ENCODE data around the gene TBX6.

GRCh38 chr16:30085820-30086219 lies 5.9 kb downstream of the TBX6 start:
- TF ChIP-seq CTCF (IDR thresholded peaks at IDR 0.05; ENCODE audit: extremely low read depth in 1 of 2, insufficient read depth in 1 of 2, low read depth in 1 of 2, low read length in 2 of 2) (no peak), POLR2A (IDR thresholded peaks at IDR 0.05; ENCODE audit: low read depth, low read length) (no peak), POLR2AphosphoS5 (IDR thresholded peaks at IDR 0.05; ENCODE audit: insufficient read depth, low read depth, low read length) (no peak), MAX (IDR thresholded peaks at IDR 0.05; ENCODE audit: insufficient read depth, insufficient read length) (no peak)
